AG09319 (cell line): ENCODE data around the gene MATN4.

Experiments
- DNase-seq: peaks from one replicate; pipeline ENCODE4 v3.0.0-alpha.2; 2010; ENCODE audit warnings: low read depth; ENCODE audit errors: extremely low read depth
- TF ChIP-seq, protein P1 (sequence below): IDR thresholded peaks from 2 replicates; pipeline ENCODE4 v1.5.1; 2011; ENCODE audit warnings: low read depth, mild to moderate bottlenecking, inconsistent platforms, low read length, moderate library complexity

MATN4 gene

DNA sequence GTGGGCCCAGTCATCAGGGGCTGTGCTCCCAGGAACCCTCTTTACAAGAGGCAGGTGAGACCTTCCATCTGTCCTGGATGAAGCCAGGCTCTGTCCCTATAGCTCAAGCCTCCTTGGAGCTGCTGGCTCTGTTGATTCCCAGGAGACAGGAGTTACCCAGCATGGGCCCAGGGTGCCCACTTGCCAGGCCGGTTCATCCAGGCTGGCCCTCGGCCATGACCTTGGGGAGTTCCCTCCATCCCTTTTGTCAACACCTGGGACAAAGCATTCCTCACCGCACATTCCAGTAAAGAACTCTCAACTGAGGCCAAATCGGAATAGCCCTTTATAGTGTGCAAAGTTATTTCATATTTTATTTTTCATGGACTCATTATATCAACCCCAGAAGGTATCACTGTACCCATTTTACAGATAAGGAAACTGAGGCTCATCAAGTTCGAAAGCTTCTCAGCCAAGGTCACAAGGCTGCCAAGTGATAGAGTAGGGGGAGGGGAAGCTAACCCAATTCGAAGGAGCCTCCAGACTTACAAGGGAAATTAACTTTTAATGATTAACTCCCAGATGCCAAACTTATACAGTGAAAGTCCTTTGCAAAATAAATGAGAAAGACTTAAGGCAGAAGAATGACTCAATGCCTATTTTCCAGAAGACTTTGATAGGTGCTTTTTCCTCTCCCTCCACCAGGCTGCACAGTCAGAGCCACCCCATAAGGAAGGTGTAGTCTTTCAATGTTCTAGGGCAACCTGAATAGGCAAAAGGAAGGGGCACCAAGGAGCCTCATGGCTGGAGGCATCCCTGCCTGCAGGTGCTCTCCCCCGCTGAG is 21.6 kb upstream of the MATN4 start:
- TF ChIP-seq, protein P1, sequence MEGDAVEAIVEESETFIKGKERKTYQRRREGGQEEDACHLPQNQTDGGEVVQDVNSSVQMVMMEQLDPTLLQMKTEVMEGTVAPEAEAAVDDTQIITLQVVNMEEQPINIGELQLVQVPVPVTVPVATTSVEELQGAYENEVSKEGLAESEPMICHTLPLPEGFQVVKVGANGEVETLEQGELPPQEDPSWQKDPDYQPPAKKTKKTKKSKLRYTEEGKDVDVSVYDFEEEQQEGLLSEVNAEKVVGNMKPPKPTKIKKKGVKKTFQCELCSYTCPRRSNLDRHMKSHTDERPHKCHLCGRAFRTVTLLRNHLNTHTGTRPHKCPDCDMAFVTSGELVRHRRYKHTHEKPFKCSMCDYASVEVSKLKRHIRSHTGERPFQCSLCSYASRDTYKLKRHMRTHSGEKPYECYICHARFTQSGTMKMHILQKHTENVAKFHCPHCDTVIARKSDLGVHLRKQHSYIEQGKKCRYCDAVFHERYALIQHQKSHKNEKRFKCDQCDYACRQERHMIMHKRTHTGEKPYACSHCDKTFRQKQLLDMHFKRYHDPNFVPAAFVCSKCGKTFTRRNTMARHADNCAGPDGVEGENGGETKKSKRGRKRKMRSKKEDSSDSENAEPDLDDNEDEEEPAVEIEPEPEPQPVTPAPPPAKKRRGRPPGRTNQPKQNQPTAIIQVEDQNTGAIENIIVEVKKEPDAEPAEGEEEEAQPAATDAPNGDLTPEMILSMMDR: no peak
- DNase-seq: no peak

DNA sequence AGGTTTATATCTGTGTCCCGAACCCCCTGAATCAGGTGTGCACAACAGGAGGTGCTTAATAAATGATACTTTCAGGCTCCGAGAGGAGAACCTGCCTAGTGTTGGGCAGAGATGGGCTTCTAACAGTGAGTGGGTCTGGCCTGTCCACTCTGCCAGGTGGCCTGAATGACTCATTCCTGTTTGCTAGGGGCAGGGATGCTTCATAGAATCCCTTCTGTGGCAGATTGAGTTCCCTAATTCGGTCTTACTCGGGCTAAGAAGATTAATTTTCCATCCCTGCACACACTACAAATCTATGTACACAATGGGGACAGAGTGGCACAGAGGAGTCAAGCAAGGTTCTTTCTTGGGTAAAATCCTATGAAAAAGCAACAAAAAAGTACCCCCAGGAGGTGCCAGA is 20.4 kb upstream of the MATN4 start:
- TF ChIP-seq, protein P1: no peak

DNA sequence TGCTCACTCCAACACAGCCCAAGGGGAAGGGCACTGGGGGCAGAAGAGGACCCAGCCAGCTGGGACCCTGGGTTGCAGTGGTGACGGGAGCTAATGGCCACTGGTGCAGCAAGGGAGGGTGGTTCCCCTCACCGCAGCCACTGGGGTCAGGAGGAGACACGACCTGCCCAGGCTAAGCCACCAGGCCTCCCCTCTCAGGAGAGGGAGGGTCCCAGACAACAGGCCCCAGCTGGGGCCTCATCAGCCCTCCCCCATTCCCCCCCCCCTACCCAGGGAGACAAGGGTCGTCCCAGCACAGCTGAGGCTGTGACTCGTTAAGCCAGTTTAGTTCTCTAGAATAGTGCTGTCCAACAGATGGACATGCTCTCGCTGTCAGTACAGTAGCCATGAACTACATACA is 17.3 kb upstream of the MATN4 start:
- DNase-seq: no peak
- TF ChIP-seq, protein P1: no peak

More for the DNA sequence above, 20.4 kb upstream of the MATN4 start:
- no peak for DNase-seq

DNA sequence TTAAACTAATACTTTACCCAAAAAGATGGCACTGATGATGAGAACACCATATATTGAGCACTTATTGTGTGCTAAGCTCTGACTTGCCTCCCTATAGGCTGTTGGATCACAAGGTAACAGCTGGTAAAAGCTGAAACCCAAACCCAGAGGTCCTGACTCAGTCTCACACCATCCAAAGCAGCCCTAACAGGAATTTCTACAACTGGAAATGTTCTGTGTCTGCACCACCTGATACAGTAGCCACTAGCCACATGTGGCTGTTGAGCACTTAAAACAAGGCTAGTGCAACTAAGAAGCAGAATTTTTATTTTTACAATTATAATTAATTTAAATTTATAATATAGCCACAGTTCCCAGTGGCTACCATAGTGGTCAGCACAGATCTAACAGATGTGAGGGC is 15.6 kb upstream of the MATN4 start:
- DNase-seq: no peak
- TF ChIP-seq, protein P1: no peak

DNA sequence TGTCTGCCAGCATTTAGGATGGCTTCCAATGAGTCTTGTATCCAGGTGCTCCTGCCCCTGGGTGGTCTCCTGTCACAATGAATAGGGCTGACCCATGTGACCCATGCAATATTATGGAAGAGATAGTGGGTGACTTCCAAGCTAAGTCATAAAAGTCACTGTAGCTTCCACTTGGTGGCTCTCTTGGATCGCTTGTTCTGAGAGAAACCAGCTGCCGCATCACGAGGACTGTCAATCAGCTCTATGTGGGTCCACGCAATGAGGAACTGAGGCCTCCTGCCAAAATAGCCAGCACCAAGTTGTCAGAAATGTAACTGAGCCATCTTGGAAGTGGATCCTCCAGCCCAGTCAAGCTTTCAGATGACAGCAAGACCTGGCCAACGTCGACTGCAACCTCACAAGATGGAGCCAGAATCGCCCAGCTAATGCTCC is 14.9 kb upstream of the MATN4 start:
- DNase-seq: no peak
- TF ChIP-seq, protein P1: no peak; the same call in 1 of the 2 replicates

DNA sequence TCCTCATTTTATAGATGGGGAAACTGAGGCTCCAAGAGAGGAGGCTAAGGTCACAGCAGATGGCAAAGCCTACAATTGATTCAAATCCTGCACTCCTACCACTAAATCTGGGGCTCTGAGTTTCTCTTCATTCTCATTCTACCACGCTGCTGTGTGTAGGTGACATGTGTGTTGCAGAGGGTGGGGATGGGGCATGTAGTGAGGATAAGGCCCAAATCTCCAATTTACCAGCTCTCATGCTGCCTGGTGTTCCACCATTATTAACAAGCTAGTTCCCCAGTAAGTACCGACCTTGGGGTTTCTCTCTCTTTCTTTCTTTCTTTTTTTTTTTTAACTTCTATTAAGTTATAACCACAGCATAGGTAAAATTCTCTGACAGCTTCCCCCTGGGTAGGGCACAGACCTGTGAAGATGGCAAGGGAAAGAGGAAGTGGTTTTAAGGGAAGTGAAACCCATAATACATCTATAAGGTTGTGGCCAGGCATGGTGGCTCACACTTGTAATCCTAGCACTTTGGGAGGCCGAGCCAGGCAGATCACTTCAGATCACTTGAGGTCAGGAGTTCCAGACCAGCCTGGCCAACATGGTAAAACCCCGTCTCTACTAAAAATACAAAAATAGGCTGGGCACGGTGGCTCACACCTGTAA is 13.0 kb upstream of the MATN4 start:
- DNase-seq: no peak
- TF ChIP-seq, protein P1: no peak

DNA sequence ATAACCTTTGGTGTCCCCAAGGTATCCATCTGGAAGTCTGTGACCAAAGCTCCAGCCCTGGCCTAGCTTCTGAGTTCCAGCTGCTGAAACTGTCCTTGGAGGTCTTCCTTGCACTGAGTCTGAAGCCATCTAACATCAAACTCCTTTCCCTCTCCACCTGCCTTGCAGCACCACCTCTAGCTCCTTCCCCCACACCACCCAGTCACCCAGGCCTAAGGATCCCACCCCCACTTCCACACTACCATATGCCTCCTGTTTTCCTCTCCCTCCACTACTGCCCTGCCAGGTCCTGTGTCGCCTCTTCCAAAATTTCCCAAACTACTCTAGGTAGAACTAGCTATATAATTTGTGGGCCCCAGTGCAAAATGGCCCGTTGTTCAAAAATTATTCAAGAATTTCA is 10.8 kb upstream of the MATN4 start:
- no peak for DNase-seq
- TF ChIP-seq, protein P1: no peak
